GM19023 (cell line): ENCODE measurements around the gene UFC1.
A peak's percentile ranks its signal among the peaks of the same experiment; 100 is the strongest.
"Not testable (repeated sequence)": the region's sequence is repeated elsewhere in the genome, so short reads cannot be mapped to it uniquely, and the experiment has no call there.

Experiments used
- ATAC-seq: cut with Tn5 transposase; IDR thresholded peaks from one replicate; pipeline ENCODE4 v1.9.1; 2021; ENCODE audit warnings: mild to moderate bottlenecking, moderate library complexity; ENCODE audit not compliant: unreplicated experiment

Gene UFC1

GRCh38 chr1:161153682-161154337 is at the start of gene UFC1:
Gene UFC1, plus strand, starts transcription at chr1:161153978. Its CDS starts 20 bp downstream, at chr1:161153998.
- ATAC-seq, result peak; percentile 94

DNA sequence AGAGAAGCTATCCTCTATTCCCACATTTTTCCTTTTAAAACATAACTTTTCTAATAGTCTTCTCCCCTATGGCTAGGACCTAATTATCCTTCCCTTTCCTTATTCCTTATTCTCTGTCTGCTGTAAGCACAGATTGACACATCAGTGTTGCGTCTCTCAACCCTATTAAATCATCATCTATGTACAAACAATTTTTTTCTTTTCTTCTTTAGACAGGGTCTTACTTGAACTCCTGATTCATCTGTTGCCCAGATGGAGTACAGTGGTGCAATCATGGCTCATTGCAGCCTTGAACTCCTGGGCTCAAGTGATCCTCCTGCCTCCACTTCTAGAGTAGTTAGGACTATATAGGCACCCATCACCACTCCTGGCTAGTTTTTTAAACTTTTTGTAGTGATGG is 47.3 kb upstream of the UFC1 start:
- no peak for ATAC-seq

DNA sequence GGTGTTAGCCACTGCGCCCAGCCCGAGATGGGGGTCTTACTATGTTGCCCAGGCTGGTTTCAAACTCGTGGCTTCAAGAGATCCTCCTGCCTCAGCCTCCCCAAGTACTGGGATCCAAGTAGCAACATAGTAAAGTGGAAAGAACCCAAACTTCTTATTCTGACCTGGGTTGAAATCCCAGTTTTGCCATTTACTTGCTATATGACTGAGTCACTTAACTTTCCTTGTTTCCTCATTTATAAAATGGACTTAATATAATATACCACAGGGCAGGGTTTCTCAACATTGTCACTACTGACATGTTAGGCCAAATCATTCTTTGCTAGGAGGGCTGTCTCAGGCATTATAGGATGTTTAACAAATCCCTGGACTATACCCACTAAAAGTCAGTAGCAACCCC is 42.7 kb upstream of the UFC1 start:
- ATAC-seq, result no peak

DNA sequence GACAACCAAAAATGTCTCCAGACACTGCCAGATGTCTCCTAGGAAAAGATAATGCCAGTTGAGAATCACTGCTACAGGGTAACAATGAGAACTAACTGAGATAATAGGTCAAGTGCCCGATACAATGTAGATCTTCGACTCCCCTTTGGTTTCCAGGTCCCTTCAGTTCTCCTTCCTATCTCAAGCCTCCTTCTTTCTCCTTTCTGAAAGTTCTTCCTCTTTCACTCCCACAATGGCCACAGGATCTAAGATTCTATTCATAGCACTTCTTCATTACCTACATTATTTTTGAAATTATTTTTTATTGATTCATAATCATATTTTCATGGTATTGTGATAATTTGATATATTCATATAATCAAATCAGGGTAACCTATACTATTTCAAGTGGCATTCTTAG is 42.3 kb upstream of the UFC1 start:
- ATAC-seq, result no peak

- no peak for ATAC-seq
Measured at GRCh38 chr1:161113915-161114314, 39.9 kb upstream of the UFC1 start.

- ATAC-seq, result no peak
Measured at GRCh38 chr1:161114556-161114955, 39.2 kb upstream of the UFC1 start.

DNA sequence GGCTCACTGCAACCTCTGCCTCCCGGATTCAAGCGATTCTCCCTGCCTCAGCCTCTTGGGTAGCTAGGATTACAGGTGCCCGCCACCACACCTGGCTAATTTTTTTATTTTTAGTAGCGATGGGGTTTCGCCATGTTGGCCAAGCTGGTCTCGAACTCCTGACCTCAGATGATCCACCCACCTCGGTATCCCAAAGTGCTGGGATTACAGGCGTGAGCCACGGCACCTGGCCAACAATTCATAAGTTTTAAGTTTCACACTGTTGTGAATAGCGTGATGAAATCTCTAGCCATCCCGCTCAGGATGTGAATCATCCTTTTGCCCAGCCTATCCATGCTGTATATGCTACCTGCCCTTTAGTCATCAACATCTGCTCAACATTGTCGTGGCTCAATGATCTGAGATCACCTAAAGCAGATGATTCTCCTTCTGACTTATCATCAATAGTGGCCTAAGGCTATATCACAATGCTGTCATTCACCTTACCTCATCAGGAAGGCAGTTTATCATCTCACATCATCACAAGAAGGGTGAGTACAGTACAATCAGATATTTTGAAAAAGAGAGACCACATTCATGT is 38.6 kb upstream of the UFC1 start:
- ATAC-seq, result no peak

DNA sequence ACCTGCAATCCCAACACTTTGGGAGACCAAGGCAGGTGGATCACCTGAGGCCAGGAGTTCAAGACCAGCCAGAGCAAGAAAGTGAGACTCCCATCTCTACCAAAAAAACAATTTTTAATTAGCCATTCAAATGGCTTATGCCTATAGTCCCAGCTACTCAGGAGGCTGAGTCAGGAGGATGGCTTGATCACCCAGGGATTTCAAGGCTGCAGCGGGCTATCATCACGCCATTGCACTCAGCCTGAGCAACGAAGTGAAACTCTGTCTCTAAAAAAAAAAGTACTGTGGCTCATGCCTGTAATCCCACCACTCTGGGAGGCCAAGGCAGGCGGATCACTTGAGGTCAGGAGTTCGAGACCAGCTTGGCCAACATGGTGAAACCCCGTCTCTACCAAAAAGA is 37.8 kb upstream of the UFC1 start:
- not testable (repeated sequence) for ATAC-seq

GRCh38 chr1:161117759-161118581 is 35.8 kb upstream of the UFC1 start, which contains the start of the genes NIT1 and PFDN2:
Gene NIT1, plus strand, starts transcription at chr1:161118105. Its CDS starts 72 bp downstream, at chr1:161118177.
Gene PFDN2, minus strand, starts transcription at chr1:161118037. Its CDS starts 11 bp downstream, at chr1:161118026.
- ATAC-seq, result peak; percentile 83

- no peak for ATAC-seq
Measured at GRCh38 chr1:161119092-161119903, 34.5 kb upstream of the UFC1 start.

DNA sequence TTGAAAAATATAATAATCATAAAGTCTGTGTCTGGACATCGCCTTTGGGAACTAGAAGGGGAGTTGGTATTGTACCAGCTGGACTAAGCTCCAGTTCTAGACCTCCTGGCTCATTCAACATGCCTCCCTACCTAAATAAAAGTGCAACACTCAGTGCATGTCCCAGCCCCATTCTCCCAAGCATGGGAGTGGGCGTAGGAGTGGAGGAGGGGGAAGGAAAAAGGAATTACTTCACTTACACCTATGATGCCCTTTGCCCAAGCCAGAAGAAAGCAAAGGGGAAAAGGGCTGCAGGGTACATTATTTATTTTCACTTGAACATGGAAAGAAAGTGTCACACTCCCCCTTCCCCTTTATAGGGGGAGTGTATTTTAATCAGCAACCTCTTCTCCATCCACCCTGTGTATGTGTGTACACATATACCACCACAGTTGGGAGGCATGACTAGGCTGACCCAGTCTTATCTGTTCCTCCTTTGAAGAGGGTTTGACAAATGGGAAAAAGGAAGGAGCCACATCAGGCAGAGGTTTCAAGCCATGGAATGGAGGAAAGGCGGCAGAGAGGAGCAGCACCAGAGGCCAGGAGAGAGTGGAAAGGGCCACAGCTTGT is 32.6 kb upstream of the UFC1 start:
- ATAC-seq, result no peak

GRCh38 chr1:161121834-161122233 is 31.9 kb upstream of the UFC1 start:
- ATAC-seq, result no peak

DNA sequence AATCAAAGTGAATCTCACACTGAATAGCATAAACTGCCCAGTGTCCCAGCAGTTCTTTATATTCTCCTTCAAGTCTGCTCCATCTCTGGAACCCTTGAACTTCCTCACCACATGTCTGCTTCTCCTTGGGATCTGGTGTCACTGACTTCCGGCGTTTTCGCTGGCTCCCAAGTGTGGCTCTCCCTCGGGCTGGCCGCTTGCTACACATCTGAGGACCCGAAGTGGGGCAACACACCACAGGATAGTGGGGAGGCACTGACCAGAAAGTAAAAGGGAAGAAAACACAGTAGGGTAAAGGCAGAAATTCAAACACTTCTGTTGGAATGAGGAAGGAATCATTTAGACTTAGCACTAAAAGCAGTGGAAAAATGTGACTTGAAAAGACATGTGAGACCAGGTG is 30.8 kb upstream of the UFC1 start:
- ATAC-seq, result no peak

DNA sequence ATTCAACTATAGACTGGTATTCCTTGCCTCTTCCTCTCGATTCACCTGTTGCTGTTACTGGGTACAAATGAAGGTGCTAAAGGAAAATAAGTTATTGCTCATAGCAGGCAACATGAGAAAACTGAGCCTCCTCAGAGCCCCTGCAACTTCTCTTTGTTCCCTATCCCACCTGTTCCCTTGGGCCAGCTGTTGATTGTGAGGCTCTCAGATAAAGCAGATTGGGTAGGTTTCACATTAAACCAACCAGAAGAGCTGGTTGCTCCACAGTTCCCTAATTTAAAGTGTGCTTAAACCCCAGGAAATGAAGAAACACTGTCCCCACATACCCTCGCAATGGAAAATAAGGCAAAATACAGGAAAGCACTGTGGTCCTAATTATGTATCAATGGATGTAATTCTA is 26.1 kb upstream of the UFC1 start:
- ATAC-seq, result no peak

GRCh38 chr1:161128591-161129420 is 25.0 kb upstream of the UFC1 start:
- ATAC-seq, result no peak

- no peak for ATAC-seq
Measured at GRCh38 chr1:161130266-161130665, 23.5 kb upstream of the UFC1 start.

DNA sequence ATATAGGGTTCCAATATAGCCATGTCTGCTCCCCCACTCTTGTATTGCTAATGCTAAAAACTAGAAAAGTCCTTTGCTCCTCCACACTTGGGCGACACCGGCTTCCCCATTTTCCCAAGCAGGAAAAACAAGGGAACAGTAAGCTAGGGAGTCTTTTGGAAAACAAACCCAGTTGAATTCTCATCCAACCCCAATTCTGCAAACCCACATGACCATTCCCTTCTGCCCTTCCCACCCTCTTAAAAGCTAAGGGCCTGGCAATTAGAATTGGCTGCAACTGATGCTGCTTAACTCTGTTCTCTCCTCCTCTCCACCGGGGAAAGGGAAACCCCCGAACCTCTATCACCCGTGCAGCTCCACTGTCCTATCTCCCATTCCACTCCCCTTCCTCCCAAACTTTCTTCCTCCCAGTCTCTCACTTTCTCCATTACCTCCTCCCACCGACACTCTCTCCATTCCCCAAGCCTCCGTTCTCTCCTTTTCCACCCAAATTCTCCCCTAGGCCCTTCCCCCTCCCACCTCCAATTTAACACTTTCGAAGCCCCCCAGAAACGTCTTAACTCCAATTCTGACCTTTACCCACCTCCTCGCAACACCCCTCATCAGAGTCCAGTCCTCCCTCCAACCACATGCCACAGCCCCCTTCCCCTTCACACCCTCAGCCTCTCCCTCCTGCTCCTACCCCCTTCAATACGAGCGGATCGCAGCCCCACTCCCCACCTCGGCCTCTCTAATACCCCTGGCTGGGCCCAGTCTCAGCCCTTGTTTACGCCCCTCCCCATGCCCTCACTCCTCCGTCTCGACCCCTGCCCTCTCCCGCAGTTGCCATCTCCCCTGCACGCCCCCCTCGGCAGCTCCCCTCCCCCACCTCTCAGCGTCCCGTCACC is 22.0 kb upstream of the UFC1 start:
- no peak for ATAC-seq

GRCh38 chr1:161132410-161133219 is 21.2 kb upstream of the UFC1 start, which contains the start of gene DEDD:
Gene DEDD, minus strand, starts transcription at chr1:161132667. Its CDS starts 8,205 bp downstream, at chr1:161124462.
- peak; percentile 96 for ATAC-seq
